Hepatocyte (in vitro differentiated cells): ENCODE results near the gene RPN2. TPM values are rescaled to one million over a fixed set of nuclear protein-coding genes. Genes with fewer than 3 reads are reported as not detected.

Experiments
- DNase-seq: peaks from one replicate; pipeline ENCODE4 v3.0.0-alpha.2; 2016; ENCODE audit warnings: low spot score
- H2AFZ ChIP-seq: fragments of 200-600 bp; sonication (generic); 2 replicates; pipeline ENCODE4 v1.6.0; 2016; ENCODE audit warnings: antibody characterized with exemption, mild to moderate bottlenecking
- H3K27ac ChIP-seq: fragments of 200-600 bp; sonication (generic); 2 replicates; pipeline ENCODE4 v1.5.1; 2016; ENCODE audit warnings: mild to moderate bottlenecking
- H3K27me3 ChIP-seq: fragments of 200-600 bp; sonication (generic); 2 replicates; pipeline ENCODE4 v1.6.1; 2016
- H3K36me3 ChIP-seq: fragments of 200-600 bp; sonication (generic); replicated peaks from 2 replicates; pipeline ENCODE4 v1.5.1; 2016; ENCODE audit warnings: low read depth; ENCODE audit not compliant: insufficient read depth
- H3K4me1 ChIP-seq: fragments of 200-600 bp; sonication (generic); 2 replicates; pipeline ENCODE4 v1.5.1; 2016; ENCODE audit warnings: mild to moderate bottlenecking, moderate library complexity; ENCODE audit not compliant: insufficient read depth
- H3K4me2 ChIP-seq: fragments of 200-600 bp; sonication (generic); 2 replicates; pipeline ENCODE4 v1.6.0; 2016
- H3K4me3 ChIP-seq: fragments of 200-600 bp; sonication (generic); 2 replicates; pipeline ENCODE4 v1.5.1; 2016; ENCODE audit warnings: mild to moderate bottlenecking
- H3K79me2 ChIP-seq: fragments of 200-600 bp; sonication (generic); 2 replicates; pipeline ENCODE4 v1.6.0; 2017; ENCODE audit warnings: mild to moderate bottlenecking
- H3K9me2 ChIP-seq: fragments of 200-600 bp; sonication (generic); replicated peaks from 2 replicates; pipeline ENCODE4 v1.6.0; 2017; ENCODE audit warnings: mild to moderate bottlenecking; ENCODE audit not compliant: insufficient read depth
- H3K9me3 ChIP-seq: fragments of 200-600 bp; sonication (generic); 2 replicates; pipeline ENCODE4 v1.5.1; 2016; ENCODE audit warnings: low read depth, mild to moderate bottlenecking
- H4K20me1 ChIP-seq: fragments of 200-600 bp; sonication (generic); 2 replicates; pipeline ENCODE4 v1.6.0; 2016; ENCODE audit warnings: mild to moderate bottlenecking; ENCODE audit not compliant: insufficient read depth, poor library complexity, severe bottlenecking
- EZH2 ChIP-seq: fragments of 200-600 bp; sonication (generic); IDR thresholded peaks from 2 replicates; pipeline ENCODE4 v1.6.1; 2016; ENCODE audit warnings: antibody characterized with exemption, mild to moderate bottlenecking, borderline replicate concordance
- EZH2phosphoT487 ChIP-seq: fragments of 200-600 bp; sonication (generic); IDR thresholded peaks from one replicate; pipeline ENCODE4 v1.6.1; 2018; ENCODE audit warnings: antibody characterized with exemption, mild to moderate bottlenecking, low read depth, moderate library complexity; ENCODE audit not compliant: unreplicated experiment, severe bottlenecking
- WGBS: methylation state at CpG from one replicate; pipeline ENCODE4 v1.1.6; 2016; ENCODE audit warnings: low lambda C conversion rate; ENCODE audit errors: missing lambda C conversion rate; 5-methylcytosine and 5-hydroxymethylcytosine counted together
- polyA plus RNA-seq: library from polyadenylated mRNA; unstranded; fragments of >200 nt; fragmentation: Nextera tagmentation; extraction: Ambion mirVana; gene quantifications from 2 replicates; pipeline ENCODE4 v1.2.1, GENCODE V29; 2016
- total RNA-seq: library from RNA; depleted of rRNA; stranded (reverse); fragments of >200 nt; gene quantifications from 2 replicates; pipeline ENCODE4 v1.2.3, GENCODE V29; 2014
- TF ChIP-seq, protein P1 (sequence below): fragments of 200-600 bp; sonication (generic); IDR thresholded peaks from 2 replicates; pipeline ENCODE4 v1.5.1; 2016; ENCODE audit warnings: antibody characterized with exemption, mild to moderate bottlenecking; ENCODE audit not compliant: poor library complexity

Gene RPN2
- total and polyA plus RNA-seq, 2 experiments from 2014 or later, result 325 to 350 TPM

DNA sequence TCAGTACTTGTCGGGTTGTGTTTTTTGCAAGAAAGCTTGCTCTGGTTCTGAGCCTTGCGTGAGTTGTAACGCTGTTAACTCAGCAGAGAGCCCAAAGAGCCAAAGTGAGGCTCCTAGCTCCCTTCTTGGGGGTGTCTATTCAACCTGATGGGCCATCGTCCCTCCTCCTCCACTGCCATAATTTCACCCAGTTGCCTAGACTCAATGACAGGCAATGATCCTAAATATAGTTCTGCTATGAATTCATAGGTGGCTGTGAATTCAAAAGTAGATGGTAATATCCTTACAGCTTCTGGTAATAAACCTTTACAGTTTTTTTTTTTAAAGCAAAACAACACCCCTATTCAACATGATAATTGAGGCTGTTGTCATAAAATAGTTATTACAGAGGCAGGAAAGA, 43.0 kb downstream of the RPN2 start:
- H3K4me2 ChIP-seq, result no peak overlapping the region
- no peak overlapping the region for H3K27ac ChIP-seq
- TF ChIP-seq EZH2phosphoT487 (no peak), EZH2 (no peak)
- TF ChIP-seq, protein P1, sequence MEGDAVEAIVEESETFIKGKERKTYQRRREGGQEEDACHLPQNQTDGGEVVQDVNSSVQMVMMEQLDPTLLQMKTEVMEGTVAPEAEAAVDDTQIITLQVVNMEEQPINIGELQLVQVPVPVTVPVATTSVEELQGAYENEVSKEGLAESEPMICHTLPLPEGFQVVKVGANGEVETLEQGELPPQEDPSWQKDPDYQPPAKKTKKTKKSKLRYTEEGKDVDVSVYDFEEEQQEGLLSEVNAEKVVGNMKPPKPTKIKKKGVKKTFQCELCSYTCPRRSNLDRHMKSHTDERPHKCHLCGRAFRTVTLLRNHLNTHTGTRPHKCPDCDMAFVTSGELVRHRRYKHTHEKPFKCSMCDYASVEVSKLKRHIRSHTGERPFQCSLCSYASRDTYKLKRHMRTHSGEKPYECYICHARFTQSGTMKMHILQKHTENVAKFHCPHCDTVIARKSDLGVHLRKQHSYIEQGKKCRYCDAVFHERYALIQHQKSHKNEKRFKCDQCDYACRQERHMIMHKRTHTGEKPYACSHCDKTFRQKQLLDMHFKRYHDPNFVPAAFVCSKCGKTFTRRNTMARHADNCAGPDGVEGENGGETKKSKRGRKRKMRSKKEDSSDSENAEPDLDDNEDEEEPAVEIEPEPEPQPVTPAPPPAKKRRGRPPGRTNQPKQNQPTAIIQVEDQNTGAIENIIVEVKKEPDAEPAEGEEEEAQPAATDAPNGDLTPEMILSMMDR, result no peak
- no peaks in the 10 kb centered on the region for H3K36me3 ChIP-seq
- 92% methylated on average over 4 of the region's 4 CpGs for WGBS
- no peak overlapping the region for H3K4me3 ChIP-seq
- H3K4me1 ChIP-seq, result no peaks in the 10 kb centered on the region
- DNase-seq, result no peak
- H3K27me3 ChIP-seq, result no peaks in the 10 kb centered on the region
- H3K9me2 ChIP-seq, result no peaks in the 10 kb centered on the region
- H4K20me1 ChIP-seq, result no peaks in the 10 kb centered on the region
- no peak overlapping the region for H2AFZ ChIP-seq
- no peaks in the 10 kb centered on the region for H3K9me3 ChIP-seq
- peaks cover 5% of the 10 kb centered on the region for H3K79me2 ChIP-seq

DNA sequence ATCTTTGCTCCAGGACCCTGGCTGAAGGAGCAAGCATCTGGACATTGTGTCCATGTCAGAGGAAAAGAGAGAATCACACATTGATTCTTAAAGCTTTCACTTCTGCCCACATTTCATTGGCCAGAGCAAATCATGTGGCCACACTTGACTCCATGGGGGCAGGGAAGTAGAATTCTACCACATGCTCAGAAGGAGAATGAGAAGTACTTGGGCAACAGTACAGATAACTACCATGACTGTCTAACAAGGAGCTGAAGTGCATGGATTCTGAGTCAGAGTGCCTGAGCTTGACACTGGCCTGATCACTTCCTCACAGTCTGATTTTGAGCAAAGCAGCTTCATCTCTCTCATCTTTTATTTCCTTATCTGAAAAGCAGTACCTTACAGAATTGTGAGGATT, 43.9 kb downstream of the RPN2 start:
- Histone ChIP-seq H3K4me2 (no peak overlapping the region), H3K27ac (peak overlapping the region; percentile 38), H4K20me1 (no peaks in the 10 kb centered on the region), H3K27me3 (no peaks in the 10 kb centered on the region), H3K9me2 (no peaks in the 10 kb centered on the region), H3K4me1 (no peaks in the 10 kb centered on the region), H2AFZ (no peak overlapping the region), H3K79me2 (peaks cover 5% of the 10 kb centered on the region), H3K36me3 (no peaks in the 10 kb centered on the region), H3K4me3 (no peak overlapping the region), H3K9me3 (no peaks in the 10 kb centered on the region)
- TF ChIP-seq EZH2phosphoT487 (no peak), EZH2 (no peak)
- TF ChIP-seq, protein P1, result no peak
- peak; percentile 62 for DNase-seq

DNA sequence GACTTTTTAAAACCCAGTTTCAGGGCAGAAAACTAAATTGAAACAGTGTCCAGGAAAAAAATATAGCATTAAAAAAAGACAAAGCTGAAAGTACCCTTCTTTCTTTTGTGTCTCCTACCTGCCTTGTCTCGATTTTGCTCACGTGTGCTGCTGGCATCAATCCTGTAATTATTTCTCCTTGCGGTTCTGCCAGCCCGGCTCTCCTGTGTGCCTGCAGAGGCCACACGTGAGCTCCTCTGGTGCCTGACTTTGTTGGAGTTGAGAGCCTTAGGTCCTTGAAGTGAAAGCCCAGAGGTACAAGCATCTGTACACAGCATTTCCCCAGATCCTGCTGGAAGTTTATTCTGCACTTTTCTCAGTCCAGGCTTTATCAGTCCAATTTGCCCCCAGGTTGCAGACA, 46.0 kb downstream of the RPN2 start:
- no peaks in the 10 kb centered on the region for H3K36me3 ChIP-seq

More for the DNA sequence above, 46.0 kb downstream of the RPN2 start:
- Histone ChIP-seq H3K4me2 (no peak overlapping the region), H3K4me1 (no peaks in the 10 kb centered on the region), H3K27me3 (no peaks in the 10 kb centered on the region), H4K20me1 (no peaks in the 10 kb centered on the region), H3K9me2 (no peaks in the 10 kb centered on the region), H3K79me2 (no peaks in the 10 kb centered on the region), H2AFZ (no peak overlapping the region), H3K4me3 (no peak overlapping the region), H3K27ac (no peak overlapping the region), H3K9me3 (no peaks in the 10 kb centered on the region)
- no peak for TF ChIP-seq EZH2
- TF ChIP-seq EZH2phosphoT487, result no peak
- TF ChIP-seq, protein P1, result no peak
- WGBS, result 96% methylated on average over 5 of the region's 5 CpGs
- DNase-seq, result no peak
